ENCODE data around the gene BICRA. TPM values are rescaled to one million over a fixed set of nuclear protein-coding genes. Genes with fewer than 3 reads are reported as not detected.

The BICRA gene
- total RNA-seq, 1 experiment from 2014 or later: 29.3 TPM

DNA sequence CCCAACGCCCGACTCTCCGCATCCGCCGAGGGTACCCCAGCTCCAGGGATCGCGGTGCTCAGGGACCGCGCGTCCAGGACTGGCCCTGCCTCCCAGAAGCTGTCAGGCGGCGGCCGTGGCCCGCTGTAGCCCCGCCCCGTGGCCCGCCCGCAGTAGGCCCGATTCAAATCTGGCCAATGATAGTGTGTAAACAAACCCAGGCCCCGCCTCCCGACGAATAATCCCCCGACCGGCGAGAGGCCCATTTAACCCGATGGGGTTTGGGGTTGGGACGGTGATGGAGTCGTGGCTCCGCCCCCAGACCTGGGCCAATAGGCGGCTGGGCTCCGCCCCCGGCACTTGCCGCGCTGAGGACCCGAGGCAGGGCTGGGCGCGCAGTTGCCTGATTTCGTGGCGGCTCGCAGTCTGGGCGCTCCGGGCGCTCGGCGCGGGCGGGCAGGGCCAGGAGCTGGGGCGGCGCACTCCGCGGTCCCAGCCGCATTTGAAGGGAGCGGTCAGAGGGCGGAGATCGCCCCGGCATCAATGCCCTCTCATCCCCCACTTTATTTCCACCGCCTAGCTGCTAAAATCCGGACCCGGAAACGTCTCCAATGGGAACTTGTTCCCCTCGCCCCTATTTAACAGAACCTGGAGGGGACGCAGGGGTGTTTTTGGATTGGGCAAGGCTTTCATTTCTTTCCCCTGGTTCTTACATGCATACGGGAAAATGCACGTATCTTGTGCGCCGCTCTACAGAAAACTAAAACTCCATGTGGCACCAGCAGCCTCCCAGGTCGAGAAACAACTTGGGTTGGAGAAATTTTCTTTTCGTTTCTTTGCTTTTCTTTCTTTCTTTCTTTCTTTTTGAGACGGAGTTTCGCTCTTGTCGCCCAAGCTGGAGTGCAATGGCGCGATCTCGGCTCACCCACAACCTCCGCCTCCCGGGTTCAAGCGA lies 8.4 kb upstream of the BICRA start:
- peak overlapping the region; percentile 73 for H3K9ac ChIP-seq (ENCODE audit: extremely low read depth, insufficient read length, low read length)
- Mint-ChIP-seq H3K9me3 (no peaks in the 10 kb centered on the region), H3K27me3 (ENCODE audit: low read depth) (no peaks in the 10 kb centered on the region; the same call in 1 of the 2 replicates), H3K4me1 (peaks cover 15 to 25% of the 10 kb centered on the region in 2 experiments), H3K4me3 (peak overlapping the region; percentile 77 to 89), H3K27ac (peak overlapping the region; percentile 91 to 96 (median 95); a peak in 6 of 7 replicates), H3K36me3 (ENCODE audit: insufficient read depth in 1 of 3, low read depth in 3 of 3) (no peaks in the 10 kb centered on the region)
- no peak overlapping the region for H3T11ph ChIP-seq (ENCODE audit: low read length)
- WGBS (ENCODE audit: extremely low coverage, insufficient read length, low lambda C conversion rate): no CpG with 5 or more reads among the region's 77 CpGs
- no peak overlapping the region for H3K56ac ChIP-seq (ENCODE audit: insufficient read length, low read depth, low read length)
- no peaks in the 10 kb centered on the region for H4K20me1 ChIP-seq (ENCODE audit: control insufficient read depth, insufficient read depth, insufficient read length)
- no peaks in the 10 kb centered on the region for H3K9me3 ChIP-seq (ENCODE audit: control insufficient read depth, low read depth, low read length)
- H3K23me2 ChIP-seq (ENCODE audit: insufficient read length, low read depth, low read length, poor library complexity, severe bottlenecking): peaks cover 11% of the 10 kb centered on the region
- no peak overlapping the region for H2BK120ac ChIP-seq (ENCODE audit: low read depth, low read length, poor library complexity, severe bottlenecking)
- no peaks in the 10 kb centered on the region for H3K4me1 ChIP-seq (ENCODE audit: insufficient read depth, low read length)
- DNase-seq: peak; percentile 100
- H2BK15ac ChIP-seq (ENCODE audit: low read depth, low read length): no peak overlapping the region
- no peak overlapping the region for H3K27ac ChIP-seq (ENCODE audit: insufficient read length, low read depth, low read length)
- H4K5ac ChIP-seq (ENCODE audit: insufficient read length, low read depth, low read length): no peak overlapping the region
- H3K27me3 ChIP-seq (ENCODE audit: insufficient read depth, low read length): no peaks in the 10 kb centered on the region
- H3K4ac ChIP-seq (ENCODE audit: low read depth, low read length): no peak overlapping the region
- H3K14ac ChIP-seq (ENCODE audit: insufficient read depth, low read length): peak overlapping the region; percentile 62; the same call in 1 of the 2 replicates
- H3K79me2 ChIP-seq (ENCODE audit: insufficient read depth, low read length): no peaks in the 10 kb centered on the region
- H2BK20ac ChIP-seq (ENCODE audit: low read depth, low read length, poor library complexity, severe bottlenecking): no peak overlapping the region
- no peaks in the 10 kb centered on the region for H3K79me1 ChIP-seq (ENCODE audit: insufficient read depth, low read depth, low read length, poor library complexity, severe bottlenecking)
- TF ChIP-seq, protein P1, sequence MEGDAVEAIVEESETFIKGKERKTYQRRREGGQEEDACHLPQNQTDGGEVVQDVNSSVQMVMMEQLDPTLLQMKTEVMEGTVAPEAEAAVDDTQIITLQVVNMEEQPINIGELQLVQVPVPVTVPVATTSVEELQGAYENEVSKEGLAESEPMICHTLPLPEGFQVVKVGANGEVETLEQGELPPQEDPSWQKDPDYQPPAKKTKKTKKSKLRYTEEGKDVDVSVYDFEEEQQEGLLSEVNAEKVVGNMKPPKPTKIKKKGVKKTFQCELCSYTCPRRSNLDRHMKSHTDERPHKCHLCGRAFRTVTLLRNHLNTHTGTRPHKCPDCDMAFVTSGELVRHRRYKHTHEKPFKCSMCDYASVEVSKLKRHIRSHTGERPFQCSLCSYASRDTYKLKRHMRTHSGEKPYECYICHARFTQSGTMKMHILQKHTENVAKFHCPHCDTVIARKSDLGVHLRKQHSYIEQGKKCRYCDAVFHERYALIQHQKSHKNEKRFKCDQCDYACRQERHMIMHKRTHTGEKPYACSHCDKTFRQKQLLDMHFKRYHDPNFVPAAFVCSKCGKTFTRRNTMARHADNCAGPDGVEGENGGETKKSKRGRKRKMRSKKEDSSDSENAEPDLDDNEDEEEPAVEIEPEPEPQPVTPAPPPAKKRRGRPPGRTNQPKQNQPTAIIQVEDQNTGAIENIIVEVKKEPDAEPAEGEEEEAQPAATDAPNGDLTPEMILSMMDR (conservative IDR thresholded peaks at IDR 0.05): no peak
- no peak overlapping the region for H3K23ac ChIP-seq (ENCODE audit: insufficient read length, low read depth, low read length)
- H4K8ac ChIP-seq (replicated peaks; ENCODE audit: insufficient read length, low read depth, low read length): no peak overlapping the region
- H2BK12ac ChIP-seq (ENCODE audit: insufficient read length, low read depth, low read length): no peak overlapping the region
- no peak overlapping the region for H2BK5ac ChIP-seq (ENCODE audit: insufficient read length, low read length)
- peak overlapping the region; percentile 20 for H3K18ac ChIP-seq (ENCODE audit: insufficient read length, low read depth, low read length)
- no peak overlapping the region for H4K91ac ChIP-seq (ENCODE audit: insufficient read length, low read depth, low read length)
- no peak overlapping the region for H2AFZ ChIP-seq (ENCODE audit: low read length)
- H2AK5ac ChIP-seq (ENCODE audit: insufficient read length, low read length): no peak overlapping the region
- peak overlapping the region; percentile 75 for H3K4me2 ChIP-seq (ENCODE audit: insufficient read depth, insufficient read length, low read length)

Measured in H9 (cell line).